ENCODE measurements around the gene HTN3.
"Not testable (repeated sequence)": the region's sequence is repeated elsewhere in the genome, so short reads cannot be mapped to it uniquely, and the experiment has no call there.

Gene HTN3

GRCh38 chr4:70028159-70028558 lies at the start of gene HTN3:
Gene HTN3, plus strand, starts transcription at chr4:70028459. Its CDS starts 2,282 bp downstream, at chr4:70030741.
- not testable (repeated sequence) for DNase-seq

DNA sequence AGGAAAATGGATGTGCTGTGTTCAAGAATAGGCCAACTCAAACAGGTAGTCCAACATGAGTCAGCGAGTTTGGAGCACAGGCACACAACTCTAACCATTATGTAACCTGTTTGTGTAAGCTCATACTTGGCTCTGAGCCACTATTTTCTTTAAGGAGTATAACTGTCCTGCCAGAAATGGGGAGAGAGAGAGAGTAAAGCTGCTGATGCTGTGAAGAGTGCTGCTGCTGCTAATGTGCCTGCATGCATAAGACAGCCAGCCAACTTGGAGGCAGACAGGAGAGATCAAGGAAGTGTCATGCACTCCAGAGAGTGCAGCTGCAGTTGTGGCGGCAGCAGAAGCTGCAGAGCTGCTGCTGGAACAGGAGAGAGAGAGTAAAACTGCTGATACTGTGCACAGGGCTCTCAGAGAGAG lies 44.2 kb upstream of the HTN3 start:
- DNase-seq, result no peak

- no peak for DNase-seq
Measured at GRCh38 chr4:69986663-69987062, 41.6 kb upstream of the HTN3 start.

- DNase-seq, result no peak
Measured at GRCh38 chr4:69991016-69991415, 37.2 kb upstream of the HTN3 start.

DNA sequence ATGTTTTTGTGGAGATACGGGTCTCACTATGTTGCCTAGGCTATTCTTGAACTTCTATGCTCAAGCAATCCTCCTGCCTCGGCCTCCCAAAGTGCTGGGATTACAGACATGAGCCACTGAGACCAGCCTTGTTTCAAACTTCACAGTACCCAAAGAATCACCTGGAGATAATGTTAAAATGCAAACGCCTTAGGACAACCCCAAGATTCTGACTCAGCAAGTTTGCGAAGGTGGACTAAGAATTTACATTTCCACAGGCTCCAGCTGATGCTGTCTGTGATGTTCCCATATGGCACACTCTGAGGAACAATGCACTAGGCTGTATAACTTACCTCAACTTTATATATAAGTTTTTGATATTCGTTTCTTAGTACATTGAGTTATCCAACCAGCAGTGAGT lies 33.5 kb upstream of the HTN3 start:
- no peak for DNase-seq

GRCh38 chr4:69995526-69996016 lies 32.7 kb upstream of the HTN3 start, which contains the start of gene STATH:
Gene STATH, plus strand, starts transcription at chr4:69995966. Its CDS starts 2,472 bp downstream, at chr4:69998438.
- DNase-seq, result no peak

DNA sequence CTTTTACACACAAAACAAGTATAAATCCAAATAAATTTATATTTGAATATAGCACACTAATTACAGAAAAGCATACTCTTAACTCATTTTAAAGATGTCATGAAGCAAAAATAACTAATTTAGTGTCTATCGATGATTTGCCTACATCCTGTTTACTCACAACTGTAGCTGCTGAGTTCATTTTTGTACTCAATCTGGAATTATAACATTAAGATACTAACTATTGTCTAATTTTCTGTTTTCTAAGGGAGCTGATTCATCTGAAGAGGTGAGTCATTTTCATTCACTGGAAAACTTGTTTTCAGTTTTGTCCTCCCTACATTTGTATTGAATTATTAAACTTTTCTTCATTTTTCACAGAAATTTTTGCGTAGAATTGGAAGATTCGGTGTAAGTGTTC lies 28.8 kb upstream of the HTN3 start:
- no peak for DNase-seq

- DNase-seq, result peak; percentile 75
Measured at GRCh38 chr4:70000711-70001110, 27.5 kb upstream of the HTN3 start.

DNA sequence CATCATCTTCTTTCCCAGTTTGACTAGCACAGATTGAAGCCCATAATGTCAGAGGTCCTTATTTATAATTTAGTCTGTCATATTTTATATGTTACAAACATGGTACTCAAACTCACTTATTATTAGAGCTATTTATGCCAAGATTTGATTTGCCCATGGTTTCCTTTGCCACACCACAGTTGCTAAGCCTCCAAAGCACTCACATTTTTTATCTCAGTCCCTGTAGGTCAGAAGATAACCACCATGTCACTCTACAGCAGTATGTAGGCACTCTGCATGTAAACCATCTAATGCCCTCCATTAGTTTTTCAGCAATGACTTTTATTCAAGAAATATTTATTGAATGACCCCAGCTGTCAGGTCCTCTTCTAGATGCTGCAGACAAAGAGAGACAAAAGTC lies 25.8 kb upstream of the HTN3 start:
- no peak for DNase-seq

- no peak for DNase-seq
Measured at GRCh38 chr4:70008771-70009170, 19.5 kb upstream of the HTN3 start.

DNA sequence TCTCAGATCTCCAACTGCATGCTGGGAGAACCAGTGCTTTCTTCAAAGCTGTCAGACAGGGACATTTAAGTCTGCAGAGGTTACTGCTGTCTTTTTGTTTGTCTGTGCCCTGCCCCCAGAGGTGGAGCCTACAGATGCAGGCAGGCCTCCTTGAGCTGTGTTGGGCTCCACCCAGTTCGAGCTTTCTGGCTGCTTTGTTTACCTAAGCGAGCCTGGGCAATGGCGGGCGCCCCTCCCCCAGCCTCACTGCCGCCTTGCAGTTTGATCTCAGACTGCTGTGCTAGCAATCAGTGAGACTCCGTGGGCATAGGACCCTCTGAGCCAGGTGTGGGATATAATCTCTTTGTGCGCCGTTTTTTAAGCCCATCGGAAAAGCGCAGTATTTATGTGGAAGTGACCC lies 9.3 kb upstream of the HTN3 start:
- DNase-seq, result not testable (repeated sequence)

DNA sequence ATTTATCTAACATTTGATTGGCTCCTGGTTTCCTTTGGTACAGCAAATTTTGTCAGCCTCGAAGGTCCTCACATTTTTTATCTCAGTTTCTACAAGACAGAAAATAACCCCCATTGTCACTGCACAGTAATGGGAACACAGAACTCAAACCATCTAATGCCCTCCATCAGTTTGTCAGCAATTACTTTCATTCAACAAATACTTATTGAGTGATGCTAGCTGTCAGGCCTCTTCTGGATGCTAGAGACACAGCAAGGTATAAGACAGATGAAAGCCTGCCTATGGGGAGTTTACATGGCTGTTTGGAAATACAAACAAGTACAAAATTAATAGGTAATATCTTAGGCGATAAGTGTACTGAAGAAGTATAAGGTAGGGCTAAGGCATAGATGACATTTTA lies 5.0 kb upstream of the HTN3 start:
- no peak for DNase-seq

GRCh38 chr4:70027011-70027410 lies 1.2 kb upstream of the HTN3 start:
- DNase-seq, result no peak

DNA sequence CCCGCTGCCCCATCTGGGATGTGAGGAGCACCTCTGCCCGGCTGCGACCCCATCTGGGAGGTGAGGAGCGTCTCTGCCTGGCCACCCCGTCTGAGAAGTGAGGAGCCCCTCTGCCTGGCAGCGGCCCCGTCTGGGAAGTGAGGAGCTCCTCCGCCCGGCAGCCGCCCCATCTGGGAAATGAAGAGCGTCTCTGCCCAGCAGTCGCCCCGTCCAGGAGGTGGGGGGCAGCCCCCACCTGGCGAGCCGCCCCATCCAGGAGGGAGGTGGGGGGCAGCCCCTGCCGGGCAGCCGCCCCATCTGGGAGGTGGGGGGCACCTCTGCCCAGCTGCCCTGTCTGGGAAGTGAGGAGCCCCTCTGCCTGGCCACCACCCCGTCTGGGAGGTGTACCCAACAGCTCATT lies 9.3 kb downstream of the HTN3 start:
- not testable (repeated sequence) for DNase-seq

- DNase-seq, result not testable (repeated sequence)
Measured at GRCh38 chr4:70039928-70040327, 11.7 kb downstream of the HTN3 start.

DNA sequence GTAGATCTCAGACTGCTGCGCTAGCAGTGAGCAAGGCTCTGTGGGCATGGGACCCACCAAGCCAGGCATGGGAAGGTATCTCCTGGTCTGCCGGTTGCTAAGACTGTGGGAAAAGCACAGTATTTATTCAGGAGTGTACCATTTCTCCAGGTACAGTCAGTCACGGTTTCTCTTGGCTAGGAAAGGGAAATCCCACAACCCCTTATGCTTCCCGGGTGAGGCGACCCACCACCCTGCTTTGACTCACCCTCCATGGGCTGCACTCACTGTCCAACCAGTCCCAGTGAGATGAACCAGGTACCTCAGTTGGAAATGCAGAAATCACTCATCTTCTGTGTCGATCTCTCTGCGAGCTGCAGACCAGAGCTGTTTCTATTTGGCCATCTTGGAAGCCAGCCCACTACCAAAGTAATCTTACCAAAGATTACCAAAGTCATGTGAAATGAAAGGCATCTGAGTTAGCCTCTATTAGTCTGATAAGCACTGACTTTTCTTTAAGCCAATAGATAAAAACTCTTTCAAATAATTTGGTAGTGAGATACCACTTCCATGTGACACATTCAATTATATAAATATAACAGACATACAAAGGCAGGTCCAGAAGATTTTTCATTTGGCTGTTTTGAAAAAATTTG lies 13.5 kb downstream of the HTN3 start:
- DNase-seq, result no peak

DNA sequence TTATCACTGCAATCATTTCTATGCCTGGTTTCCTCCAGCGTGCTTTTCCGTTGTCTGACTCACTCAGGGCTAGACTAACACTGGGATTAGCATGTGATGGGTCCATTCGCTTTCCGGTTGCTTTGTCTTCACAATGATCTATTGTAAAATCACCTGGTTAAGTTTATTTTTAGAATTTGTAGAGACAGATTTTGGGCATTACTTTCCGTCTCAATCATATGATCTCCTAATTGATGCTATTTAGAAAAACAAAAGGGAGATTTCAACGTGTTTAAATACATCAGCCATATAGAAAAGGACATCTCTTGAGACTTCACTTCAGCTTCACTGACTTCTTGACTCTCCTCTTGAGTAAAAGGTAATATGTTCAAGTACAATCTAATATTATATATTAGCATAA lies 21.9 kb downstream of the HTN3 start, which contains the start of gene HTN1:
HTN1 (plus strand) TSS at position 301 of the 400 bp plus-strand sequence. CDS start 2,639 bp downstream, outside the sequence.
- DNase-seq, result not testable (repeated sequence)

- not testable (repeated sequence) for DNase-seq
Measured at GRCh38 chr4:70056534-70056933, 28.3 kb downstream of the HTN3 start.

GRCh38 chr4:70057651-70058050 lies 29.4 kb downstream of the HTN3 start:
- DNase-seq, result no peak

- no peak for DNase-seq
Measured at GRCh38 chr4:70059149-70059548, 30.9 kb downstream of the HTN3 start.

GRCh38 chr4:70062000-70062399 lies 33.7 kb downstream of the HTN3 start:
- DNase-seq, result no peak

DNA sequence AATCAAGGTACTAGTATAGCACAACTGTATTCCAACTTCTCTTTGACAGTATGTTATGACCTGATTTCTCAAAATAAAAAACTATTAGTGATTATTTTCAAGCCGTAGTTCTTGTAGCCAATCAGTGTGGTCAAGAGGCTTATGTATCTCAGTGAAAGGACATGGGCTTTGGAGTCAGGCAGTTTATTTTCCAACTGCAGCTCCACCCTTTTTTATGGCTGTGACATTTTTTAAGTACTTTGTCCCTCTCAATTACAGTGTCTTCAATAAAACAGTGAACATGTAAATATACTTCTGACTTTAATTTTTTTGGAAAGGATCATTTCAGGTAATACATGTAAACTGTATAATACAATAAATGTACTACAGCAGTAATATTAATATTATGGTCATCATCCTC lies 51.9 kb downstream of the HTN3 start:
- DNase-seq, result no peak

All from hematopoietic multipotent progenitor cell treated with erythropoietin and hydrocortisone succinate and interleukin-3 and kit ligand, for 8 days (in vitro differentiated cells).